ENCODE results near the gene TMEM151B. TPM values are rescaled to one million over a fixed set of nuclear protein-coding genes. Genes with fewer than 3 reads are reported as not detected.
A peak's percentile ranks its signal among the peaks of the same experiment; 100 is the strongest.

The TMEM151B gene
- total RNA-seq, 1 donor from 2014 or later = not detected

DNA sequence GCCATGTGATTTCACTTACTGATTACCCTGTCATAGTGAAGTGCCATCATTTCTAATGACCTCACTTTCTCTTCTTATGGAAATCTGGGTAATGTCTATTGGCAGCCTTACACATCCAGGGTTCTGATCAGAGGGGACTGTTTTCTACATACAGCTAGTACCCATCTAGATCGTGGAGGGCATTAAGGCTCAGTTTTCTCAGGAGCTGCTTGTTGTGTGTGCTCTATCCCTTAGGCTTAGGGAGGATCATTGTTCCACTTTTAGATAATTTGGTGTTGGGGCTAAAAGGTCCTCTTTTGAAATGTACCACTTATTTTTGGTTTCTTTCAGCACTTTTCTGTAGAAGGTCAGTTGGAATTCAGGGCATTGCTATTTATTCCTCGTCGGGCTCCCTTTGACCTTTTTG, 19.5 kb upstream of the TMEM151B start:
- intact Hi-C loops (cut with DNase I) = no loop called here
- TF ChIP-seq, protein P1, sequence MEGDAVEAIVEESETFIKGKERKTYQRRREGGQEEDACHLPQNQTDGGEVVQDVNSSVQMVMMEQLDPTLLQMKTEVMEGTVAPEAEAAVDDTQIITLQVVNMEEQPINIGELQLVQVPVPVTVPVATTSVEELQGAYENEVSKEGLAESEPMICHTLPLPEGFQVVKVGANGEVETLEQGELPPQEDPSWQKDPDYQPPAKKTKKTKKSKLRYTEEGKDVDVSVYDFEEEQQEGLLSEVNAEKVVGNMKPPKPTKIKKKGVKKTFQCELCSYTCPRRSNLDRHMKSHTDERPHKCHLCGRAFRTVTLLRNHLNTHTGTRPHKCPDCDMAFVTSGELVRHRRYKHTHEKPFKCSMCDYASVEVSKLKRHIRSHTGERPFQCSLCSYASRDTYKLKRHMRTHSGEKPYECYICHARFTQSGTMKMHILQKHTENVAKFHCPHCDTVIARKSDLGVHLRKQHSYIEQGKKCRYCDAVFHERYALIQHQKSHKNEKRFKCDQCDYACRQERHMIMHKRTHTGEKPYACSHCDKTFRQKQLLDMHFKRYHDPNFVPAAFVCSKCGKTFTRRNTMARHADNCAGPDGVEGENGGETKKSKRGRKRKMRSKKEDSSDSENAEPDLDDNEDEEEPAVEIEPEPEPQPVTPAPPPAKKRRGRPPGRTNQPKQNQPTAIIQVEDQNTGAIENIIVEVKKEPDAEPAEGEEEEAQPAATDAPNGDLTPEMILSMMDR (IDR thresholded peaks at IDR 0.05) = no peak
- H3K27me3 ChIP-seq (ENCODE audit: low read depth) = no peaks in the 10 kb centered on the region
- DNase-seq = no peak
- H3K4me3 ChIP-seq = no peak overlapping the region
- peaks cover 74% of the 10 kb centered on the region for H3K36me3 ChIP-seq
- H3K4me1 ChIP-seq = peaks cover 48% of the 10 kb centered on the region
- H3K9me3 ChIP-seq = no peaks in the 10 kb centered on the region
- ATAC-seq = no peak
- H3K27ac ChIP-seq = no peak overlapping the region

DNA sequence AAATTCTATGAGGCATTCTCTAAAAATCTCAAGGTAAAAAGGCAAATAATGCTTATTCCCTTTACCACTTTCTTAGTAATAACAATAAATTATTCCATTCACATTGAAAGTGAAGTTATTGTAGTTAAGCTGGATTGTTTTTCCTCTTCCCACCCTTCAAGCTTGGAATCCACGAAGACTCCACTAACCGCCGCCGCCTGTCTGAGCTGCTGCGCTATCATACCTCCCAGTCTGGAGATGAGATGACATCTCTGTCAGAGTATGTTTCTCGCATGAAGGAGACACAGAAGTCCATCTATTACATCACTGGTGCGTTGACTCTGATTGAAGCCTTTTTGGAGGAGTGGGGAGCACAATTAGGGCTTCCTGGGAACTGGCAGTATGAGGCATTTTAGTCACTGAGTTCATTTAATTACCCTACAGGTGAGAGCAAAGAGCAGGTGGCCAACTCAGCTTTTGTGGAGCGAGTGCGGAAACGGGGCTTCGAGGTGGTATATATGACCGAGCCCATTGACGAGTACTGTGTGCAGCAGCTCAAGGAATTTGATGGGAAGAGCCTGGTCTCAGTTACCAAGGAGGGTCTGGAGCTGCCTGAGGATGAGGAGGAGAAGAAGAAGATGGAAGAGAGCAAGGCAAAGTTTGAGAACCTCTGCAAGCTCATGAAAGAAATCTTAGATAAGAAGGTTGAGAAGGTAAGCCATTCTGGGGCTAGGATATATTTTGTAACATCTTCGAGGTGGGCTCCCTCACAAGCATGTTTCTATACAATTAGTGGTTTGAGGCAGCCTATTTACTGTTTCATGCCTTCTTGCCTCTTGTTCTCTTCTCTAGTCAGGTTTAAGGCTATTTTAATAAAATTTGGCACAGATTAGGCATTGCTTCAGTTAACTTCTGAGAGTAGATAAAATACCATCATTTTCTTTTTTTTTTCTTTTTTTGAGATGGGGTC, 18.4 kb upstream of the TMEM151B start:
- DNase-seq (no peak), ATAC-seq (no peak)
- Histone ChIP-seq H3K36me3 (peaks cover 75% of the 10 kb centered on the region), H3K4me1 (peaks cover 57% of the 10 kb centered on the region), H3K9me3 (no peaks in the 10 kb centered on the region), H3K27me3 (ENCODE audit: low read depth) (no peaks in the 10 kb centered on the region), H3K27ac (no peak overlapping the region), H3K4me3 (no peak overlapping the region)
- intact Hi-C loops (cut with DNase I) = no loop called here
- TF ChIP-seq, protein P1 (IDR thresholded peaks at IDR 0.05) = no peak

DNA sequence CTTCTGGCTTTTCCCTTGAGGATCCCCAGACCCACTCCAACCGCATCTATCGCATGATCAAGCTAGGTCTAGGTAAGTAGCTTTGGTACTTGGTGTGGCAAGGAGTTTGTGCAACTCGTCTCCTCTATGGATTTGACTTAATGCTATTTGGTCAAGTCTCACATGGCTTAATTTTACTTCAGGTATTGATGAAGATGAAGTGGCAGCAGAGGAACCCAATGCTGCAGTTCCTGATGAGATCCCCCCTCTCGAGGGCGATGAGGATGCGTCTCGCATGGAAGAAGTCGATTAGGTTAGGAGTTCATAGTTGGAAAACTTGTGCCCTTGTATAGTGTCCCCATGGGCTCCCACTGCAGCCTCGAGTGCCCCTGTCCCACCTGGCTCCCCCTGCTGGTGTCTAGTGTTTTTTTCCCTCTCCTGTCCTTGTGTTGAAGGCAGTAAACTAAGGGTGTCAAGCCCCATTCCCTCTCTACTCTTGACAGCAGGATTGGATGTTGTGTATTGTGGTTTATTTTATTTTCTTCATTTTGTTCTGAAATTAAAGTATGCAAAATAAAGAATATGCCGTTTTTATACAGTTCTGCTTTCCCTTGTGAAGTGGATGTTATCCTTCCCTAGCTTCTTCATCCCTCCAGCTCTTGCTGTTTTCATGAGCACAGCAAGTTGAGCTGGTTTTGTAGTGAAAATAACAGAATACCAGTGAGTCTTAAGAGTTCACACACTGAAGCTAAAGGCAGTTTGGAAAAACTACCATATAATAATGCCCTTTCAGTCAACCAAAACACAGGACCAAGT, 16.7 kb upstream of the TMEM151B start:
- TF ChIP-seq, protein P1 (IDR thresholded peaks at IDR 0.05) = peak; percentile 31
- Histone ChIP-seq H3K27ac (no peak overlapping the region), H3K4me1 (peaks cover 61% of the 10 kb centered on the region), H3K4me3 (no peak overlapping the region), H3K36me3 (peaks cover 77% of the 10 kb centered on the region), H3K9me3 (no peaks in the 10 kb centered on the region), H3K27me3 (ENCODE audit: low read depth) (no peaks in the 10 kb centered on the region)
- intact Hi-C loops (cut with DNase I) = no loop called here
- no peak for DNase-seq
- ATAC-seq = no peak

DNA sequence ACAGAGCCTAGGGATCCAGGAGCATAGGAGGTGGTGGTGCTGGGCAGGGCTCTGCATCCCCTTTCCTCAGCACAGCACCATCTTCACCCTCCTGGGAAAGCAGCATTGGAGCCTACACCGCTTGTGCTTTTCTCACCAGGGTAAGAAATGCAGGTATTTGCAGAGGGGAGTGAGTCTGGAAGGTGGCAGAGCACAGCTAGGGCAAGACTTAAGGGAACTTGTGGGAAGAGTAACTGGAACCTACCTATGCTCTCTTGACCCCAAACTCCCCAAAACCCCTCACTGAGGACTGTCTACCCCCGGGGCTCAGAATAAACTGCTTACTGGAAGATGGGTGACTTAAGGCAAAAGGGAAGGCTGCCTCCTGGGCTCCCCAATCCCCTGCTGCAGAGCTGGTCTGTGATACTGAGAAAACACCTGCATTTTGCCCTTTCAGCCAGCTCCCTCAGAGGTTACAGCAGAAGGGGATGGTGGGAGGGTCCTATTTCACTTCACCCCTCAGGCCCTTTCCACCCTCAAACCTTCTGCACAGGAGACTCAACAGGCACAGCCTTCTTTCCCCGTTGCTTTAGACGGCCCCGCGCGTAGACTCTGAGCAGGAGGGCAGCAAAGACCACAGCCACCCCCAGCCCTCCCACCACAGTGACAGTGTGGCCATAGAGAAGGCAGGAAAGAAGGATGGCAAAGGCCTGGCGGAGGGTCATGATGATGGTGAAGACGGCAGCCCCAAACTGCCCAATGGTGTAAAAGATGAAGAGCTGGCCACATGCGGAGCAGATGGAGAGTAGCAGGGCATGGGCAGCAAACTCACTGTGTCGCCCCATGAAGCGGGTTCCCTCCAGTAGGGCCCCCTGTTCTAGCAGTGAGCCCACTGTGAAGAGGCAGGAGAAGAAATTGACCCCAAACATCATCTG, 15.8 kb upstream of the TMEM151B start:
- no peak for DNase-seq
- ATAC-seq = no peak
- Histone ChIP-seq H3K9me3 (no peaks in the 10 kb centered on the region), H3K4me1 (peaks cover 51% of the 10 kb centered on the region), H3K27me3 (ENCODE audit: low read depth) (no peaks in the 10 kb centered on the region), H3K27ac (no peak overlapping the region), H3K4me3 (no peak overlapping the region), H3K36me3 (peaks cover 77% of the 10 kb centered on the region)
- intact Hi-C loops (cut with DNase I) = no loop called here
- TF ChIP-seq, protein P1 (IDR thresholded peaks at IDR 0.05) = no peak

Measured in lower lobe of right lung (tissue), 2 donors.